Measurements from ENCODE around the gene TMC1. TPM values are rescaled to one million over a fixed set of nuclear protein-coding genes. Genes with fewer than 3 reads are reported as not detected.
A peak's percentile ranks its signal among the peaks of the same experiment; 100 is the strongest.

Gene TMC1
- total and polyA plus RNA-seq, 2 of the 13 experiments (the other 11 are each of a cell fraction or from before 2014, with no cell fraction given), result 0.02 to 0.03 TPM

- TF ChIP-seq ZNF484 (CRISPR knock-in tag; IDR thresholded peaks at IDR 0.05; ENCODE audit: borderline replicate concordance, low read depth) (no peak), ZNF33A (CRISPR knock-in tag; IDR thresholded peaks at IDR 0.05; ENCODE audit: borderline replicate concordance) (no peak), RFX5 (IDR thresholded peaks at IDR 0.05; ENCODE audit: low read depth, low read length) (no peak), BCLAF1 (IDR thresholded peaks at IDR 0.05) (no peak), HNF1B (CRISPR knock-in tag; IDR thresholded peaks at IDR 0.05) (no peak), PATZ1 (CRISPR knock-in tag; IDR thresholded peaks at IDR 0.05) (peak; percentile 76), ZNF777 (CRISPR knock-in tag; IDR thresholded peaks at IDR 0.05) (no peak), NFKBIZ (CRISPR knock-in tag; IDR thresholded peaks at IDR 0.05) (no peak), ZBTB25 (CRISPR knock-in tag; IDR thresholded peaks at IDR 0.05) (no peak), USF2 (IDR thresholded peaks at IDR 0.05; ENCODE audit: low read depth, low read length) (no peak), USF2 (CRISPR knock-in tag; IDR thresholded peaks at IDR 0.05; ENCODE audit: borderline replicate concordance) (no peak), AGO1 (IDR thresholded peaks at IDR 0.05; ENCODE audit: low read depth, low read length, poor library complexity, severe bottlenecking) (no peak), ZNF142 (CRISPR knock-in tag; IDR thresholded peaks at IDR 0.05) (no peak)
These were observed 313.6 kb downstream of the TMC1 start (continued) for GRCh38 chr9:72834994-72835393.

Data from HepG2 (cell line).